Peyer's patch (tissue), 4 donors: Measurements from ENCODE around the gene PDHX. TPM values are rescaled to one million over a fixed set of nuclear protein-coding genes. Genes with fewer than 3 reads are reported as not detected.

Source experiments
- DNase-seq, 3 donors: peaks; one replicate each; pipeline ENCODE4 v3.0.0-alpha.2; 2017 to 2019
- H3K27ac ChIP-seq, 4 donors: fragments of 200-600 bp; sonication (generic); one replicate each; pipeline ENCODE4 v1.5.1; 2016 to 2019
- H3K27me3 ChIP-seq, 2 donors: fragments of 200-600 bp; sonication (generic); one replicate each; pipeline ENCODE4 v1.5.1; 2019
- H3K36me3 ChIP-seq, 3 donors: fragments of 200-600 bp; sonication (generic); one replicate each; pipeline ENCODE4 v1.5.1; 2016 to 2019
- H3K4me1 ChIP-seq, 4 donors: fragments of 200-600 bp; sonication (generic); one replicate each; pipeline ENCODE4 v1.5.1; 2016 to 2019
- H3K4me3 ChIP-seq, 4 donors: fragments of 200-600 bp; sonication (generic); 1 replicate in 3 of 4; 2 replicates in 1 of 4; pipeline ENCODE4 v1.5.1; 2016 to 2019; ENCODE audit warnings: mild to moderate bottlenecking in 1 of 4
- H3K9me3 ChIP-seq, 4 donors: fragments of 200-600 bp; sonication (generic); one replicate each; pipeline ENCODE4 v1.5.1; 2016 to 2019; ENCODE audit warnings: mild to moderate bottlenecking in 1 of 4
- CTCF ChIP-seq, 6 experiments: fragments of 450-650 bp in 4 of 6; fragments of 200-600 bp in 2 of 6; sonication (generic) in 1 of 6; IDR thresholded peaks; one replicate each; pipeline ENCODE4 v1.5.1; 2017 to 2019; ENCODE audit warnings: antibody characterized with exemption in 6 of 6, mild to moderate bottlenecking in 3 of 6, moderate library complexity in 1 of 6
- POLR2A ChIP-seq, 2 donors: fragments of 450-650 bp; IDR thresholded peaks; one replicate each; pipeline ENCODE4 v1.5.1; 2017; ENCODE audit warnings: antibody characterized with exemption in 2 of 2, mild to moderate bottlenecking in 2 of 2, moderate library complexity in 2 of 2
- total RNA-seq, 4 donors: library from RNA; depleted of rRNA; stranded (reverse); fragments of >200 nt; gene quantifications; one replicate each; pipeline ENCODE4 v1.1.0, GENCODE V29; 2016

PDHX gene
- total RNA-seq: 10 to 100 TPM; 15.4 to 87.5 (median 22.4) TPM

- TF ChIP-seq CTCF (IDR thresholded peaks at IDR 0.05) (no peak), POLR2A (IDR thresholded peaks at IDR 0.05) (peak; percentile 82 to 93)
- no peaks in the 10 kb centered on the region for H3K9me3 ChIP-seq
- peak within 1 kb of the TSS; percentile 78 to 97 (median 90) for H3K4me3 ChIP-seq
- peaks cover 0 to 22% (median 3%) of the 10 kb centered on the region in 4 donors for H3K4me1 ChIP-seq
- H3K36me3 ChIP-seq: no peaks in the 10 kb centered on the region
- DNase-seq: peak; percentile 99 to 100 (median 100)
- peak within 1 kb of the TSS; percentile 93 to 97 (median 94) for H3K27ac ChIP-seq
- H3K27me3 ChIP-seq: no peaks in the 10 kb centered on the region
These were observed at the start of gene PDHX, which contains the start of gene APIP for GRCh38 chr11:34916015-34916842. Gene PDHX (plus strand): TSS chr11:34916618. CDS start chr11:34916656, 38 bp downstream. Gene APIP (minus strand): TSS chr11:34916379. CDS start chr11:34916284, 95 bp downstream.

GRCh38 chr11:34869425-34869824, 47.0 kb upstream of the PDHX start:
- Histone ChIP-seq H3K36me3 (no peaks in the 10 kb centered on the region), H3K4me1 (no peaks in the 10 kb centered on the region), H3K27ac (no peak overlapping the region), H3K27me3 (no peaks in the 10 kb centered on the region), H3K4me3 (no peak overlapping the region), H3K9me3 (no peaks in the 10 kb centered on the region)
- peak in 1 of 6 experiments; percentile 2 for TF ChIP-seq CTCF (IDR thresholded peaks at IDR 0.05)
- no peak for TF ChIP-seq POLR2A (IDR thresholded peaks at IDR 0.05)
- DNase-seq: no peak

- Histone ChIP-seq H3K27me3 (no peaks in the 10 kb centered on the region), H3K4me3 (no peak overlapping the region)
- TF ChIP-seq CTCF (IDR thresholded peaks at IDR 0.05): no peak
- TF ChIP-seq POLR2A (IDR thresholded peaks at IDR 0.05): no peak
These were observed 45.7 kb upstream of the PDHX start for GRCh38 chr11:34870548-34871196.

GRCh38 chr11:34874202-34874601, 42.2 kb upstream of the PDHX start:
- TF ChIP-seq CTCF (IDR thresholded peaks at IDR 0.05): no peak
- TF ChIP-seq POLR2A (IDR thresholded peaks at IDR 0.05): no peak
- H3K27me3 ChIP-seq: no peaks in the 10 kb centered on the region
- H3K36me3 ChIP-seq: no peaks in the 10 kb centered on the region
- no peaks in the 10 kb centered on the region for H3K9me3 ChIP-seq
- H3K27ac ChIP-seq: no peak overlapping the region
- H3K4me1 ChIP-seq: no peaks in the 10 kb centered on the region
- H3K4me3 ChIP-seq: no peak overlapping the region
- no peak for DNase-seq

More at GRCh38 chr11:34870548-34871196, 45.7 kb upstream of the PDHX start:
- Histone ChIP-seq H3K4me1 (no peaks in the 10 kb centered on the region), H3K9me3 (no peaks in the 10 kb centered on the region), H3K27ac (no peak overlapping the region), H3K36me3 (no peaks in the 10 kb centered on the region)
- no peak for DNase-seq

GRCh38 chr11:34877375-34877975, 38.9 kb upstream of the PDHX start:
- Histone ChIP-seq H3K27ac (no peak overlapping the region), H3K27me3 (no peaks in the 10 kb centered on the region), H3K36me3 (peaks cover 0 to 6% (median 0%) of the 10 kb centered on the region in 3 donors), H3K9me3 (no peaks in the 10 kb centered on the region), H3K4me1 (no peaks in the 10 kb centered on the region), H3K4me3 (no peak overlapping the region)
- no peak for DNase-seq
- no peak for TF ChIP-seq POLR2A (IDR thresholded peaks at IDR 0.05)
- TF ChIP-seq CTCF (IDR thresholded peaks at IDR 0.05): no peak
